Lung (tissue), 12 donors: ENCODE measurements around the gene TCF12. TPM values are rescaled to one million over a fixed set of nuclear protein-coding genes. Genes with fewer than 3 reads are reported as not detected.

Source experiments
- ATAC-seq: fragments of 200-7000 bp; cut with Tn5 transposase; one replicate; pipeline ENCODE4 v1.9.1; 2020; ENCODE audit warnings: moderate number of reproducible peaks; ENCODE audit not compliant: insufficient read depth, low FRiP score
- DNase-seq, 3 donors: peaks; one replicate each; pipeline ENCODE4 v3.0.0-alpha.2; 2013 to 2017
- H3K27ac ChIP-seq, 2 donors: one replicate each; pipeline ENCODE4 v1.5.1; 2013; ENCODE audit warnings: mild to moderate bottlenecking in 2 of 2, moderate library complexity in 2 of 2, control low read depth in 1 of 2, inconsistent platforms in 1 of 2, low read depth in 1 of 2, low read length in 1 of 2
- H3K27me3 ChIP-seq, 3 donors: one replicate each; pipeline ENCODE4 v1.5.1; 2013; ENCODE audit warnings: low read length in 2 of 3; ENCODE audit not compliant: control insufficient read depth in 3 of 3, insufficient read depth in 3 of 3
- H3K36me3 ChIP-seq, 4 donors: one replicate each; pipeline ENCODE4 v1.5.1; 2013; ENCODE audit warnings: low read length in 4 of 4, mild to moderate bottlenecking in 1 of 4, moderate library complexity in 1 of 4; ENCODE audit not compliant: control insufficient read depth in 4 of 4, insufficient read depth in 4 of 4
- H3K4me1 ChIP-seq, 5 donors: one replicate each; pipeline ENCODE4 v1.5.1; 2013; ENCODE audit warnings: low read length in 5 of 5, mild to moderate bottlenecking in 2 of 5, moderate library complexity in 1 of 5; ENCODE audit not compliant: control insufficient read depth in 5 of 5, insufficient read depth in 5 of 5
- H3K4me3 ChIP-seq: one replicate; pipeline ENCODE4 v1.5.1; 2013; ENCODE audit warnings: mild to moderate bottlenecking, control low read depth, moderate library complexity
- H3K9ac ChIP-seq, 2 donors: one replicate each; pipeline ENCODE4 v1.5.1; 2013; ENCODE audit warnings: low read length in 2 of 2, control low read depth in 1 of 2; ENCODE audit not compliant: insufficient read depth in 1 of 2
- H3K9me3 ChIP-seq, 4 donors: one replicate each; pipeline ENCODE4 v1.5.1; 2013; ENCODE audit warnings: low read length in 3 of 4, mild to moderate bottlenecking in 1 of 4, moderate library complexity in 1 of 4; ENCODE audit not compliant: control insufficient read depth in 4 of 4, insufficient read depth in 3 of 4
- WGBS, 2 donors: extraction: QIAGEN DNeasy Blood & Tissue Kit; methylation state at CpG; one replicate each; pipeline ENCODE4 v1.1.7; 2013; 5-methylcytosine and 5-hydroxymethylcytosine counted together
- polyA plus RNA-seq, 2 donors: library from polyadenylated mRNA; stranded (reverse); fragments of 200-250 nt; gene quantifications; one replicate each; pipeline ENCODE4 v1.2.1, GENCODE V29; 2013
- total RNA-seq, 2 donors: library from RNA; depleted of rRNA in 1 of 2; stranded (reverse); fragments of >200 nt in 1 of 2; gene quantifications; one replicate each; pipeline ENCODE4 v1.2.1, GENCODE V29; 2014 to 2021
- TF ChIP-seq, protein P1 (sequence below): IDR thresholded peaks from 2 replicates; pipeline ENCODE4 v1.5.1; 2012; ENCODE audit warnings: mild to moderate bottlenecking; ENCODE audit errors: control extremely low read depth, extremely low read depth
- donor health status: control.
- donor health status: control.
- donor health status: Bipolar disorder and iron deficiency.
- donor health status: healthy.
- donor health status: DM: yes; HTN: yes; CAD: no.

Gene TCF12
- total and polyA plus RNA-seq, 4 donors = 9.6 to 314 (median 56.3) TPM

DNA sequence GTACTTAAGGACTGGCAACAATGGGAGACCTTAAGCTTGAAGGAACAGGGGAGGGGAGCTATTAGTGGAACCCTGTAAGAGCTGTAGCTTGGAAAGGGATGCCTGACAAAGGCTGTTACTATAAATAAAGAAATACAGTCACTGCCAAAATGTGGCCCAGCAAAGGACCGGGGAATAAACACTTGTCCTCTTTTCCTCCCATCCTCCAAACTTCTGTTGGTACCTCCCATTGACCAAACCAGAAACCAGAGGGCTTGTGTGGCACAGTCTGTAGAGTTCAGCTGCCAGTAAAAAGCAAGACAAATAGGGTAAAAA lies 25.1 kb upstream of the TCF12 start:
- peak overlapping the region in 1 of 2 donors; percentile 12 for H3K27ac ChIP-seq
- no peaks in the 10 kb centered on the region for H3K36me3 ChIP-seq
- DNase-seq (no peak), ATAC-seq (no peak)
- peaks cover 0 to 11% (median 7%) of the 10 kb centered on the region in 5 donors for H3K4me1 ChIP-seq
- no peaks in the 10 kb centered on the region for H3K27me3 ChIP-seq
- no peak overlapping the region for H3K4me3 ChIP-seq
- H3K9me3 ChIP-seq = no peaks in the 10 kb centered on the region
- WGBS, 2 donors = 65 to 75% methylated on average over 1 of the region's 1 CpG
- TF ChIP-seq, protein P1, sequence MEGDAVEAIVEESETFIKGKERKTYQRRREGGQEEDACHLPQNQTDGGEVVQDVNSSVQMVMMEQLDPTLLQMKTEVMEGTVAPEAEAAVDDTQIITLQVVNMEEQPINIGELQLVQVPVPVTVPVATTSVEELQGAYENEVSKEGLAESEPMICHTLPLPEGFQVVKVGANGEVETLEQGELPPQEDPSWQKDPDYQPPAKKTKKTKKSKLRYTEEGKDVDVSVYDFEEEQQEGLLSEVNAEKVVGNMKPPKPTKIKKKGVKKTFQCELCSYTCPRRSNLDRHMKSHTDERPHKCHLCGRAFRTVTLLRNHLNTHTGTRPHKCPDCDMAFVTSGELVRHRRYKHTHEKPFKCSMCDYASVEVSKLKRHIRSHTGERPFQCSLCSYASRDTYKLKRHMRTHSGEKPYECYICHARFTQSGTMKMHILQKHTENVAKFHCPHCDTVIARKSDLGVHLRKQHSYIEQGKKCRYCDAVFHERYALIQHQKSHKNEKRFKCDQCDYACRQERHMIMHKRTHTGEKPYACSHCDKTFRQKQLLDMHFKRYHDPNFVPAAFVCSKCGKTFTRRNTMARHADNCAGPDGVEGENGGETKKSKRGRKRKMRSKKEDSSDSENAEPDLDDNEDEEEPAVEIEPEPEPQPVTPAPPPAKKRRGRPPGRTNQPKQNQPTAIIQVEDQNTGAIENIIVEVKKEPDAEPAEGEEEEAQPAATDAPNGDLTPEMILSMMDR = no peak
- H3K9ac ChIP-seq = no peak overlapping the region

DNA sequence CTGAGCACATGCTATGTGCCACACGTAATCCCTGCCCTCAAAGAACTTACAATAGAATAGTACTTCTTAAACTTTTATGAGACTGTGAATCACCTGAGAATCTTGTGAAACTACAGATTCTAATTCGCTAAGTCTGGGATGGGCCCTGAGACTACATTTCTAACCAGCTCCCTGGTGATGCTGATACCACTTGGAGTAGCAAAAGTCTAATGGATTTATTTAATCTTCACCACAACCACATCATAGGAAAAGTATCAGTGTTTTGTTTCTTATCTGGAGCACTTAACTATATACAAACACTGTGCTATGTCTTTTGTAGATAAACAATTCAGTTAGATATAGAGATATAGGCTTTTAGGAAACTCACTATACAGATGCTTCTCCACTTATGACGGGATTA lies 23.8 kb upstream of the TCF12 start:
- Histone ChIP-seq H3K4me3 (no peak overlapping the region), H3K27ac (no peak overlapping the region), H3K4me1 (peaks cover 0 to 8% (median 0%) of the 10 kb centered on the region in 5 donors), H3K9me3 (no peaks in the 10 kb centered on the region), H3K27me3 (no peaks in the 10 kb centered on the region), H3K9ac (no peak overlapping the region), H3K36me3 (no peaks in the 10 kb centered on the region)
- TF ChIP-seq, protein P1 = no peak
- 87 to 89% methylated on average over 3 of the region's 3 CpGs for WGBS, 2 donors
- DNase-seq = no peak
- ATAC-seq = no peak

DNA sequence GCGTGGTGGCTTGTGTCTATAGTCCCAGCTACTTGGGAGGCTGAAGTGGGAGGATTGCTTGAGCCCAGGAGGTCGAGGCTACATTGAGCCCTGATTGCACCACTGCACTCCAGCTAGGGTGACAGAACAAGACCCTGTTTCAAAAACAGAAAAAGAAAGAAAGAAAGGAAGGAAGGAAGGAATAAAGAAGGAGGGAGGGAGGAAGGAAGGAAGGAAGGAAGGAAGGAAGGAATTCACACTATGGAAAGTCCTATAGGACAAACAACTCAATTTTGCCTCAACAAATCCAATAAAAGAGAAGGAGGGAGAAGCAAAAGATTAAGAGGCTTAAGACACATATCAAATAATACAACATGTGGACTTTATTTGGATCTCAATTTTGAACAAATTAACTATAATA lies 16.5 kb upstream of the TCF12 start:
- WGBS, 2 donors = 94 to 96% methylated on average over 2 of the region's 2 CpGs

DNA sequence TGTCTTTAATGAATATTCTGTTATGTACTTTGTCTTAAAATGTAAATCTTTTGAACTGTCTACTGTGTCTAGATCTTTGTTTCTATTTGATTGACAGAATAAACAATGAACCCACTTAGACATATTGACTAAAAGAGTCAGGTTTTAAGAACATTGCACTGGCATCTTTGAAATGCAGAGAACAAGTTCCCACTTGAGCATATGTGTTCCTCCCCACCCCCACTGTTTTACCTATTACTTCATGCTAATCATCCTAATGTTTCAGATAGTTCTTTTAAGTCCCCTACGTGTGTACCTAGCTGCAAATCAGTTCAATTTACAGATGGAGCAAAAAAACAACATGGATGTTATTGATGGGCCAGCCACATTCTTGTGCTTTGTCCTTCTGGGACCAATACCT lies 11.7 kb upstream of the TCF12 start:
- no peak overlapping the region for H3K27ac ChIP-seq
- H3K4me3 ChIP-seq = no peak overlapping the region
- no peaks in the 10 kb centered on the region for H3K9me3 ChIP-seq
- H3K9ac ChIP-seq = no peak overlapping the region
- H3K4me1 ChIP-seq = no peaks in the 10 kb centered on the region
- 72 to 81% methylated on average over 1 of the region's 1 CpG for WGBS, 2 donors
- ATAC-seq (no peak), DNase-seq (peak in 1 of 3 donors; percentile 40)
- TF ChIP-seq, protein P1 = no peak
- H3K27me3 ChIP-seq = no peaks in the 10 kb centered on the region
- H3K36me3 ChIP-seq = no peaks in the 10 kb centered on the region

More for the DNA sequence above, 16.5 kb upstream of the TCF12 start:
- ATAC-seq = no peak
- TF ChIP-seq, protein P1 = no peak
- Histone ChIP-seq H3K9ac (no peak overlapping the region), H3K27ac (no peak overlapping the region), H3K4me3 (no peak overlapping the region), H3K9me3 (no peaks in the 10 kb centered on the region), H3K4me1 (no peaks in the 10 kb centered on the region), H3K27me3 (no peaks in the 10 kb centered on the region), H3K36me3 (no peaks in the 10 kb centered on the region)
- DNase-seq = no peak
